HEK293 (cell line): ENCODE measurements around the gene STOX1.

Experiments
- EGR2 ChIP-seq: fragments of 450-650 bp; formaldehyde crosslinking; IDR thresholded peaks from 2 replicates; pipeline ENCODE4 v1.5.1; 2016; ENCODE audit warnings: low read depth, missing biosample characterization, missing genetic modification characterization
- GLI2 ChIP-seq: fragments of 450-650 bp; formaldehyde crosslinking; IDR thresholded peaks from 2 replicates; pipeline ENCODE4; 2017; ENCODE audit warnings: missing biosample characterization, missing genetic modification characterization, low read depth, borderline replicate concordance
- KLF7 ChIP-seq: fragments of 450-650 bp; formaldehyde crosslinking; IDR thresholded peaks from 2 replicates; pipeline ENCODE4 v1.5.1; 2016; ENCODE audit warnings: missing biosample characterization, missing genetic modification characterization, borderline replicate concordance
- KLF9 ChIP-seq: fragments of 450-650 bp; formaldehyde crosslinking; IDR thresholded peaks from 2 replicates; pipeline ENCODE4 v1.5.1; 2016; ENCODE audit warnings: missing biosample characterization, missing genetic modification characterization, low read depth
- RBAK ChIP-seq: fragments of 450-650 bp; formaldehyde crosslinking; IDR thresholded peaks from 2 replicates; pipeline ENCODE4 v1.5.1; 2016; ENCODE audit warnings: missing biosample characterization, missing genetic modification characterization
- REPIN1 ChIP-seq: fragments of 450-650 bp; formaldehyde crosslinking; IDR thresholded peaks from 2 replicates; pipeline ENCODE4 v1.5.1; 2017; ENCODE audit warnings: missing biosample characterization, missing genetic modification characterization, low read depth
- TRIM28 ChIP-seq: IDR thresholded peaks from 2 replicates; pipeline ENCODE4 v1.6.1; 2011; ENCODE audit warnings: low read length, control low read depth, borderline replicate concordance
- YY1 ChIP-seq: fragments of 450-650 bp; formaldehyde crosslinking; IDR thresholded peaks from 2 replicates; pipeline ENCODE4 v1.5.1; 2018; ENCODE audit warnings: missing biosample characterization, missing genetic modification characterization
- ZBTB20 ChIP-seq: fragments of 450-650 bp; formaldehyde crosslinking; IDR thresholded peaks from 2 replicates; pipeline ENCODE4 v1.5.1; 2016; ENCODE audit warnings: missing biosample characterization, missing genetic modification characterization
- ZBTB21 ChIP-seq: fragments of 450-650 bp; formaldehyde crosslinking; IDR thresholded peaks from 2 replicates; pipeline ENCODE4 v1.5.1; 2017; ENCODE audit warnings: missing biosample characterization, missing genetic modification characterization
- ZBTB7A ChIP-seq: fragments of 450-650 bp; formaldehyde crosslinking; IDR thresholded peaks from 2 replicates; pipeline ENCODE4 v1.5.1; 2016; ENCODE audit warnings: low read depth, missing biosample characterization, missing genetic modification characterization
- ZFP37 ChIP-seq: fragments of 450-650 bp; formaldehyde crosslinking; IDR thresholded peaks from 2 replicates; pipeline ENCODE4 v1.5.1; 2016; ENCODE audit warnings: missing biosample characterization, missing genetic modification characterization
- ZFP69B ChIP-seq: fragments of 450-650 bp; formaldehyde crosslinking; IDR thresholded peaks from 2 replicates; pipeline ENCODE4 v1.5.1; 2016; ENCODE audit warnings: missing biosample characterization, missing genetic modification characterization
- ZNF10 ChIP-seq: fragments of 450-650 bp; formaldehyde crosslinking; IDR thresholded peaks from 2 replicates; pipeline ENCODE4 v1.5.1; 2017; ENCODE audit warnings: missing biosample characterization, missing genetic modification characterization
- ZNF157 ChIP-seq: fragments of 450-650 bp; formaldehyde crosslinking; IDR thresholded peaks from 2 replicates; pipeline ENCODE4 v1.5.1; 2016; ENCODE audit warnings: missing biosample characterization, missing genetic modification characterization
- ZNF2 ChIP-seq: fragments of 450-650 bp; formaldehyde crosslinking; IDR thresholded peaks from 2 replicates; pipeline ENCODE4 v1.5.1; 2016; ENCODE audit warnings: missing biosample characterization, missing genetic modification characterization
- ZNF223 ChIP-seq: fragments of 450-650 bp; formaldehyde crosslinking; IDR thresholded peaks from 2 replicates; pipeline ENCODE4 v1.5.1; 2016; ENCODE audit warnings: missing biosample characterization, missing genetic modification characterization
- ZNF292 ChIP-seq: fragments of 450-650 bp; formaldehyde crosslinking; IDR thresholded peaks from 2 replicates; pipeline ENCODE4 v1.5.1; 2016; ENCODE audit warnings: low read depth, missing biosample characterization, missing genetic modification characterization, borderline replicate concordance
- ZNF341 ChIP-seq: fragments of 450-650 bp; formaldehyde crosslinking; IDR thresholded peaks from 2 replicates; pipeline ENCODE4; 2016; ENCODE audit warnings: low read depth, missing biosample characterization, missing genetic modification characterization
- ZNF354C ChIP-seq: fragments of 450-650 bp; formaldehyde crosslinking; IDR thresholded peaks from 2 replicates; pipeline ENCODE4 v1.5.1; 2016; ENCODE audit warnings: missing biosample characterization, missing genetic modification characterization, low read depth, borderline replicate concordance
- ZNF366 ChIP-seq: fragments of 450-650 bp; formaldehyde crosslinking; conservative IDR thresholded peaks from 2 replicates; pipeline ENCODE4 v1.5.1; 2016; ENCODE audit warnings: missing biosample characterization, missing genetic modification characterization
- ZNF48 ChIP-seq: fragments of 450-650 bp; formaldehyde crosslinking; IDR thresholded peaks from 2 replicates; pipeline ENCODE4 v1.5.1; 2016; ENCODE audit warnings: missing biosample characterization, missing genetic modification characterization
- ZNF558 ChIP-seq: fragments of 450-650 bp; formaldehyde crosslinking; IDR thresholded peaks from 2 replicates; pipeline ENCODE4 v1.5.1; 2016; ENCODE audit warnings: missing biosample characterization, missing genetic modification characterization
- ZNF600 ChIP-seq: fragments of 450-650 bp; formaldehyde crosslinking; IDR thresholded peaks from 2 replicates; pipeline ENCODE4 v1.5.1; 2016; ENCODE audit warnings: missing biosample characterization, missing genetic modification characterization
- ZNF623 ChIP-seq: fragments of 450-650 bp; formaldehyde crosslinking; IDR thresholded peaks from 2 replicates; pipeline ENCODE4 v1.5.1; 2016; ENCODE audit warnings: missing biosample characterization, missing genetic modification characterization
- ZNF654 ChIP-seq: fragments of 450-650 bp; formaldehyde crosslinking; IDR thresholded peaks from 2 replicates; pipeline ENCODE4 v1.5.1; 2016; ENCODE audit warnings: low read depth, missing biosample characterization, missing genetic modification characterization
- ZNF747 ChIP-seq: fragments of 450-650 bp; formaldehyde crosslinking; IDR thresholded peaks from 2 replicates; pipeline ENCODE4 v1.5.1; 2016; ENCODE audit warnings: missing biosample characterization, missing genetic modification characterization
- ZSCAN5A ChIP-seq: fragments of 450-650 bp; formaldehyde crosslinking; IDR thresholded peaks from 2 replicates; pipeline ENCODE4 v1.5.1; 2016; ENCODE audit warnings: missing biosample characterization, missing genetic modification characterization
- TF ChIP-seq, protein P1 (sequence below): fragments of 450-650 bp; formaldehyde crosslinking; IDR thresholded peaks from 2 replicates; pipeline ENCODE4 v1.5.1; 2017; ENCODE audit warnings: missing biosample characterization, missing genetic modification characterization
- TF ChIP-seq, protein P2 (sequence below): fragments of 450-650 bp; formaldehyde crosslinking; IDR thresholded peaks from 2 replicates; pipeline ENCODE4 v1.5.1; 2016; ENCODE audit warnings: missing biosample characterization, missing genetic modification characterization
- TF ChIP-seq, protein P3 (sequence below): IDR thresholded peaks from 2 replicates; pipeline ENCODE4 v1.6.1; 2011; ENCODE audit warnings: mild to moderate bottlenecking, low read depth, low read length, borderline replicate concordance
- TF ChIP-seq, protein P4 (sequence below): fragments of 450-650 bp; formaldehyde crosslinking; IDR thresholded peaks from 2 replicates; pipeline ENCODE4; 2016; ENCODE audit warnings: missing biosample characterization, missing genetic modification characterization
- TF ChIP-seq, protein P5 (sequence below): fragments of 450-650 bp; formaldehyde crosslinking; IDR thresholded peaks from 2 replicates; pipeline ENCODE4 v1.5.1; 2016; ENCODE audit warnings: missing biosample characterization, missing genetic modification characterization

Gene STOX1

GRCh38 chr10:68901105-68901927 lies 74.0 kb downstream of the STOX1 start, which contains the start of gene DDX50 (continued):
- TF ChIP-seq, protein P1, sequence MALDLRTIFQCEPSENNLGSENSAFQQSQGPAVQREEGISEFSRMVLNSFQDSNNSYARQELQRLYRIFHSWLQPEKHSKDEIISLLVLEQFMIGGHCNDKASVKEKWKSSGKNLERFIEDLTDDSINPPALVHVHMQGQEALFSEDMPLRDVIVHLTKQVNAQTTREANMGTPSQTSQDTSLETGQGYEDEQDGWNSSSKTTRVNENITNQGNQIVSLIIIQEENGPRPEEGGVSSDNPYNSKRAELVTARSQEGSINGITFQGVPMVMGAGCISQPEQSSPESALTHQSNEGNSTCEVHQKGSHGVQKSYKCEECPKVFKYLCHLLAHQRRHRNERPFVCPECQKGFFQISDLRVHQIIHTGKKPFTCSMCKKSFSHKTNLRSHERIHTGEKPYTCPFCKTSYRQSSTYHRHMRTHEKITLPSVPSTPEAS (tag by site-specific recombination): no peak
- peak; percentile 66; the same call in 1 of the 2 replicates for TF ChIP-seq YY1 (tag by site-specific recombination)
- TF ChIP-seq ZBTB7A: peak; percentile 66; the same call in 1 of the 2 replicates
- TF ChIP-seq ZNF366 (tag by site-specific recombination): no peak; the same call in 1 of the 2 replicates
- peak; percentile 40; the same call in 1 of the 2 replicates for TF ChIP-seq ZSCAN5A (tag by site-specific recombination)
- no peak for TF ChIP-seq ZNF747 (tag by site-specific recombination)
- no peak for TF ChIP-seq ZNF654 (tag by site-specific recombination)
- no peak for TF ChIP-seq ZNF558 (tag by site-specific recombination)
- TF ChIP-seq, protein P2, sequence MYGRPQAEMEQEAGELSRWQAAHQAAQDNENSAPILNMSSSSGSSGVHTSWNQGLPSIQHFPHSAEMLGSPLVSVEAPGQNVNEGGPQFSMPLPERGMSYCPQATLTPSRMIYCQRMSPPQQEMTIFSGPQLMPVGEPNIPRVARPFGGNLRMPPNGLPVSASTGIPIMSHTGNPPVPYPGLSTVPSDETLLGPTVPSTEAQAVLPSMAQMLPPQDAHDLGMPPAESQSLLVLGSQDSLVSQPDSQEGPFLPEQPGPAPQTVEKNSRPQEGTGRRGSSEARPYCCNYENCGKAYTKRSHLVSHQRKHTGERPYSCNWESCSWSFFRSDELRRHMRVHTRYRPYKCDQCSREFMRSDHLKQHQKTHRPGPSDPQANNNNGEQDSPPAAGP (tag by site-specific recombination): peak; percentile 75
- peak; percentile 89 for TF ChIP-seq ZFP37 (tag by site-specific recombination)
- no peak for TF ChIP-seq GLI2 (tag by site-specific recombination)
- peak; percentile 77 for TF ChIP-seq ZNF10 (tag by site-specific recombination)
- no peak for TF ChIP-seq RBAK (tag by site-specific recombination)
- no peak for TF ChIP-seq ZNF623 (tag by site-specific recombination)
- TF ChIP-seq ZNF292 (tag by site-specific recombination): no peak
- TF ChIP-seq ZNF157 (tag by site-specific recombination): no peak
- TF ChIP-seq TRIM28: peak; percentile 81; the same call in 1 of the 2 replicates
- TF ChIP-seq ZBTB21 (tag by site-specific recombination): peak; percentile 75; the same call in 1 of the 2 replicates
- TF ChIP-seq KLF7 (tag by site-specific recombination): peak; percentile 86
- peak; percentile 63 for TF ChIP-seq ZNF600 (tag by site-specific recombination)
- TF ChIP-seq EGR2 (tag by site-specific recombination): no peak; the same call in 1 of the 2 replicates
- TF ChIP-seq ZNF2 (tag by site-specific recombination): peak; percentile 71
- peak; percentile 95 for TF ChIP-seq ZNF341
- TF ChIP-seq ZNF354C (tag by site-specific recombination): no peak
- TF ChIP-seq ZBTB20 (tag by site-specific recombination): peak; percentile 10; the same call in 1 of the 2 replicates
- TF ChIP-seq ZNF223: no peak
- TF ChIP-seq KLF9: peak; percentile 82
- TF ChIP-seq REPIN1 (tag by site-specific recombination): 0 out of 2 replicates have a peak, but pooled peaks have one; percentile 44
- TF ChIP-seq, protein P3, sequence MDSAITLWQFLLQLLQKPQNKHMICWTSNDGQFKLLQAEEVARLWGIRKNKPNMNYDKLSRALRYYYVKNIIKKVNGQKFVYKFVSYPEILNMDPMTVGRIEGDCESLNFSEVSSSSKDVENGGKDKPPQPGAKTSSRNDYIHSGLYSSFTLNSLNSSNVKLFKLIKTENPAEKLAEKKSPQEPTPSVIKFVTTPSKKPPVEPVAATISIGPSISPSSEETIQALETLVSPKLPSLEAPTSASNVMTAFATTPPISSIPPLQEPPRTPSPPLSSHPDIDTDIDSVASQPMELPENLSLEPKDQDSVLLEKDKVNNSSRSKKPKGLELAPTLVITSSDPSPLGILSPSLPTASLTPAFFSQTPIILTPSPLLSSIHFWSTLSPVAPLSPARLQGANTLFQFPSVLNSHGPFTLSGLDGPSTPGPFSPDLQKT: 0 out of 2 replicates have a peak, but pooled peaks have one; percentile 44
- TF ChIP-seq, protein P4, sequence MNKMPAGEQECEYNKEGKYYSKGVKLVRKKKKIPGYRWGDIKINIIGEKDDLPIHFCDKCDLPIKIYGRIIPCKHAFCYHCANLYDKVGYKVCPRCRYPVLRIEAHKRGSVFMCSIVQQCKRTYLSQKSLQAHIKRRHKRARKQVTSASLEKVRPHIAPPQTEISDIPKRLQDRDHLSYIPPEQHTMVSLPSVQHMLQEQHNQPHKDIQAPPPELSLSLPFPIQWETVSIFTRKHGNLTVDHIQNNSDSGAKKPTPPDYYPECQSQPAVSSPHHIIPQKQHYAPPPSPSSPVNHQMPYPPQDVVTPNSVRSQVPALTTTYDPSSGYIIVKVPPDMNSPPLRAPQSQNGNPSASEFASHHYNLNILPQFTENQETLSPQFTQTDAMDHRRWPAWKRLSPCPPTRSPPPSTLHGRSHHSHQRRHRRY (tag by site-specific recombination): no peak
- no peak for TF ChIP-seq ZNF48
- TF ChIP-seq, protein P5, sequence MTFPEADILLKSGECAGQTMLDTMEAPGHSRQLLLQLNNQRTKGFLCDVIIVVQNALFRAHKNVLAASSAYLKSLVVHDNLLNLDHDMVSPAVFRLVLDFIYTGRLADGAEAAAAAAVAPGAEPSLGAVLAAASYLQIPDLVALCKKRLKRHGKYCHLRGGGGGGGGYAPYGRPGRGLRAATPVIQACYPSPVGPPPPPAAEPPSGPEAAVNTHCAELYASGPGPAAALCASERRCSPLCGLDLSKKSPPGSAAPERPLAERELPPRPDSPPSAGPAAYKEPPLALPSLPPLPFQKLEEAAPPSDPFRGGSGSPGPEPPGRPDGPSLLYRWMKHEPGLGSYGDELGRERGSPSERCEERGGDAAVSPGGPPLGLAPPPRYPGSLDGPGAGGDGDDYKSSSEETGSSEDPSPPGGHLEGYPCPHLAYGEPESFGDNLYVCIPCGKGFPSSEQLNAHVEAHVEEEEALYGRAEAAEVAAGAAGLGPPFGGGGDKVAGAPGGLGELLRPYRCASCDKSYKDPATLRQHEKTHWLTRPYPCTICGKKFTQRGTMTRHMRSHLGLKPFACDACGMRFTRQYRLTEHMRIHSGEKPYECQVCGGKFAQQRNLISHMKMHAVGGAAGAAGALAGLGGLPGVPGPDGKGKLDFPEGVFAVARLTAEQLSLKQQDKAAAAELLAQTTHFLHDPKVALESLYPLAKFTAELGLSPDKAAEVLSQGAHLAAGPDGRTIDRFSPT (tag by site-specific recombination): peak; percentile 93
- TF ChIP-seq ZFP69B (tag by site-specific recombination): no peak
